Gastroesophageal sphincter (tissue), 4 donors: ENCODE measurements around the gene STARD9. TPM values are rescaled to one million over a fixed set of nuclear protein-coding genes. Genes with fewer than 3 reads are reported as not detected.
"Not testable (repeated sequence)": the region's sequence is repeated elsewhere in the genome, so short reads cannot be mapped to it uniquely, and the experiment has no call there.

ENCODE experiments used
- ATAC-seq: fragments of 150-250 bp; one replicate; pipeline ENCODE4 v1.9.1; 2016; ENCODE audit warnings: mild to moderate bottlenecking, moderate library complexity
- H3K27ac ChIP-seq, 4 donors: fragments of 200-600 bp; sonication (generic) in 3 of 4; 1 replicate in 3 of 4; 2 replicates in 1 of 4; pipeline ENCODE4 v1.5.1; 2016 to 2019
- H3K27me3 ChIP-seq: fragments of 200-600 bp; sonication (generic); one replicate; pipeline ENCODE4 v1.5.1; 2019
- H3K36me3 ChIP-seq, 2 donors: fragments of 200-600 bp; sonication (generic); one replicate each; pipeline ENCODE4 v1.5.1; 2019; ENCODE audit warnings: control low read depth in 1 of 2
- H3K4me1 ChIP-seq, 3 donors: fragments of 200-600 bp; sonication (generic); 1 replicate in 2 of 3; 2 replicates in 1 of 3; pipeline ENCODE4 v1.5.1; 2016 to 2019; ENCODE audit warnings: control low read depth in 2 of 3
- H3K4me3 ChIP-seq, 2 donors: fragments of 200-600 bp; sonication (generic); one replicate each; pipeline ENCODE4 v1.5.1; 2019; ENCODE audit warnings: mild to moderate bottlenecking in 1 of 2, moderate library complexity in 1 of 2
- H3K9me3 ChIP-seq, 3 donors: fragments of 200-600 bp; sonication (generic); one replicate each; pipeline ENCODE4 v1.5.1; 2017 to 2019; ENCODE audit warnings: control low read depth in 2 of 3
- CTCF ChIP-seq, 4 experiments: fragments of 200-600 bp in 2 of 4; fragments of 450-650 bp in 2 of 4; sonication (generic) in 1 of 4; IDR thresholded peaks; one replicate each; pipeline ENCODE4 v1.5.1; 2017 to 2019; ENCODE audit warnings: antibody characterized with exemption in 4 of 4, mild to moderate bottlenecking in 2 of 4, moderate library complexity in 2 of 4
- EP300 ChIP-seq: sonication (generic); formaldehyde crosslinking; IDR thresholded peaks from one replicate; pipeline ENCODE4 v1.6.1; 2017; ENCODE audit warnings: antibody characterized with exemption, mild to moderate bottlenecking
- POLR2A ChIP-seq, 2 donors: fragments of 450-650 bp; IDR thresholded peaks; one replicate each; pipeline ENCODE4 v1.6.1; 2017; ENCODE audit warnings: antibody characterized with exemption in 2 of 2, mild to moderate bottlenecking in 2 of 2, moderate library complexity in 1 of 2
- POLR2AphosphoS5 ChIP-seq: sonication (generic); formaldehyde crosslinking; IDR thresholded peaks from one replicate; pipeline ENCODE4 v1.6.1; 2017; ENCODE audit warnings: antibody characterized with exemption
- WGBS, 2 donors: methylation state at CpG; one replicate each; pipeline ENCODE4 v1.1.5; 2018; ENCODE audit warnings: low coverage in 1 of 2; 5-methylcytosine and 5-hydroxymethylcytosine counted together
- total RNA-seq, 4 donors: library from RNA; depleted of rRNA; stranded (reverse); fragments of >200 nt; gene quantifications; one replicate each; pipeline ENCODE4 v1.1.0, GENCODE V29; 2016

STARD9 gene
- total RNA-seq, 4 donors from 2014 or later, result 15.5 to 78.4 (median 29.1) TPM

GRCh38 chr15:42594095-42594494 is 18.7 kb downstream of the STARD9 start:
- Histone ChIP-seq H3K4me3 (no peak overlapping the region), H3K9me3 (no peaks in the 10 kb centered on the region), H3K27ac (peak overlapping the region in 3 of 4 donors; percentile 65 to 81 (median 77)), H3K36me3 (peaks cover 0 to 11% of the 10 kb centered on the region in 2 donors), H3K27me3 (no peaks in the 10 kb centered on the region), H3K4me1 (peaks cover 11 to 91% (median 24%) of the 10 kb centered on the region in 3 donors)
- no peak for ATAC-seq
- no peak for TF ChIP-seq POLR2AphosphoS5
- WGBS, 2 donors, result 45 to 60% methylated on average over 4 to 5 of the region's 5 CpGs

GRCh38 chr15:42595626-42596240 is 20.3 kb downstream of the STARD9 start:
- Histone ChIP-seq H3K4me3 (no peak overlapping the region), H3K9me3 (no peaks in the 10 kb centered on the region), H3K36me3 (peaks cover 0 to under 1% of the 10 kb centered on the region in 2 donors), H3K27me3 (no peaks in the 10 kb centered on the region), H3K4me1 (peaks cover 11 to 87% (median 24%) of the 10 kb centered on the region in 3 donors), H3K27ac (peak overlapping the region; percentile 34 to 81 (median 72))
- TF ChIP-seq POLR2A (IDR thresholded peaks at IDR 0.05), result no peak
- no peak for TF ChIP-seq CTCF (IDR thresholded peaks at IDR 0.05)
- no peak for TF ChIP-seq EP300
- no peak for TF ChIP-seq POLR2AphosphoS5
- 10 to 13% methylated on average over 4 of the region's 4 CpGs for WGBS, 2 donors
- no peak for ATAC-seq

GRCh38 chr15:42601316-42601715 is 25.9 kb downstream of the STARD9 start:
- H3K27me3 ChIP-seq, H3K4me3 ChIP-seq, ATAC-seq, H3K27ac ChIP-seq, H3K9me3 ChIP-seq: not testable (repeated sequence)
- Histone ChIP-seq H3K36me3 (peaks cover 0 to 12% of the 10 kb centered on the region in 2 donors), H3K4me1 (peaks cover 7 to 77% (median 22%) of the 10 kb centered on the region in 3 donors)
- WGBS, 2 donors, result 93 to 94% methylated on average over 3 to 5 of the region's 30 CpGs

- H3K27me3 ChIP-seq, result no peaks in the 10 kb centered on the region
- no peak overlapping the region for H3K4me3 ChIP-seq
- peaks cover 0 to 14% of the 10 kb centered on the region in 2 donors for H3K36me3 ChIP-seq
- H3K9me3 ChIP-seq, result no peaks in the 10 kb centered on the region
- peaks cover 6 to 72% (median 14%) of the 10 kb centered on the region in 3 donors for H3K4me1 ChIP-seq
- no peak for ATAC-seq
- WGBS, 2 donors, result 64 to 100% methylated on average over 1 to 2 of the region's 3 CpGs
- H3K27ac ChIP-seq, result no peak overlapping the region
- no peak for TF ChIP-seq CTCF (IDR thresholded peaks at IDR 0.05)
- TF ChIP-seq EP300, result no peak
- no peak for TF ChIP-seq POLR2AphosphoS5
- TF ChIP-seq POLR2A (IDR thresholded peaks at IDR 0.05), result no peak
Measured at GRCh38 chr15:42602501-42602900, 27.1 kb downstream of the STARD9 start.

- Histone ChIP-seq H3K36me3 (peaks cover 0 to 14% of the 10 kb centered on the region in 2 donors), H3K4me1 (peaks cover 6 to 71% (median 19%) of the 10 kb centered on the region in 3 donors), H3K27me3 (no peaks in the 10 kb centered on the region), H3K9me3 (no peaks in the 10 kb centered on the region), H3K4me3 (no peak overlapping the region), H3K27ac (peak overlapping the region in 1 of 4 donors; percentile 65)
- no peak for ATAC-seq
- WGBS, 2 donors, result 33 to 71% methylated on average over 1 to 2 of the region's 2 CpGs
- TF ChIP-seq POLR2A (IDR thresholded peaks at IDR 0.05) (no peak), EP300 (no peak), CTCF (IDR thresholded peaks at IDR 0.05) (no peak), POLR2AphosphoS5 (no peak)
Measured at GRCh38 chr15:42603978-42604377, 28.6 kb downstream of the STARD9 start.
